Prostate gland (tissue), 2 donors: Measurements from ENCODE around the gene SUV39H1. TPM values are rescaled to one million over a fixed set of nuclear protein-coding genes. Genes with fewer than 3 reads are reported as not detected.
"Not testable (repeated sequence)": the region's sequence is repeated elsewhere in the genome, so short reads cannot be mapped to it uniquely, and the experiment has no call there.

Experiments
- DNase-seq: peaks from one replicate; pipeline ENCODE4 v3.0.0-alpha.2; 2019; ENCODE audit warnings: low spot score
- H3K27ac ChIP-seq, 2 donors: fragments of 200-600 bp; sonication (generic); 2 replicates each; pipeline ENCODE4 v1.5.1; 2017 to 2019
- H3K27me3 ChIP-seq: fragments of 200-600 bp; sonication (generic); replicated peaks from 2 replicates; pipeline ENCODE4 v1.5.1; 2019; ENCODE audit not compliant: insufficient read depth
- H3K36me3 ChIP-seq, 2 donors: fragments of 200-600 bp; sonication (generic); 1 replicate in 1 of 2; 2 replicates in 1 of 2; pipeline versions ENCODE4 v1.5.1 to v1.8.1; 2017 to 2019
- H3K4me1 ChIP-seq: fragments of 200-600 bp; sonication (generic); replicated peaks from 2 replicates; pipeline ENCODE4 v1.5.1; 2019
- H3K4me3 ChIP-seq, 2 donors: fragments of 200-600 bp; sonication (generic); 2 replicates each; pipeline ENCODE4 v1.5.1; 2017 to 2019
- H3K9me3 ChIP-seq: fragments of 200-600 bp; sonication (generic); 2 replicates; pipeline ENCODE4 v1.5.1; 2017
- CTCF ChIP-seq, 4 experiments: fragments of 200-600 bp in 2 of 4; fragments of 450-650 bp in 2 of 4; sonication (generic) in 2 of 4; IDR thresholded peaks; 1 replicate in 3 of 4; 2 replicates in 1 of 4; pipeline ENCODE4 v1.5.1; 2016 to 2019; ENCODE audit warnings: antibody characterized with exemption in 4 of 4, mild to moderate bottlenecking in 2 of 4, moderate library complexity in 2 of 4
- POLR2A ChIP-seq: fragments of 450-650 bp; IDR thresholded peaks from one replicate; pipeline ENCODE4 v1.6.1; 2016; ENCODE audit warnings: antibody characterized with exemption, mild to moderate bottlenecking
- POLR2AphosphoS5 ChIP-seq: sonication (generic); formaldehyde crosslinking; IDR thresholded peaks from one replicate; pipeline ENCODE4 v1.6.1; 2017; ENCODE audit warnings: antibody characterized with exemption
- WGBS: methylation state at CpG from one replicate; pipeline ENCODE4 v1.1.5; 2018; 5-methylcytosine and 5-hydroxymethylcytosine counted together
- intact Hi-C: fragments of 100-400 bp; cut with DNase I; formaldehyde crosslinking; loops from one replicate; pipeline ENCODE4 v1.14.2; 2022
- total RNA-seq, 2 donors: library from RNA; depleted of rRNA; stranded (reverse); fragments of >200 nt; gene quantifications; one replicate each; pipeline ENCODE4 v1.1.0, GENCODE V29; 2016

Gene SUV39H1
- total RNA-seq, 2 donors from 2014 or later: 7.4 to 9.1 TPM

- Histone ChIP-seq H3K36me3 (no peaks in the 10 kb centered on the region), H3K4me1 (no peaks in the 10 kb centered on the region), H3K27me3 (no peaks in the 10 kb centered on the region), H3K4me3 (no peak overlapping the region), H3K27ac (no peak overlapping the region), H3K9me3 (no peaks in the 10 kb centered on the region)
- intact Hi-C loops: no loop called here
- no peak for TF ChIP-seq CTCF (IDR thresholded peaks at IDR 0.05)
- TF ChIP-seq POLR2AphosphoS5: no peak
- TF ChIP-seq POLR2A: no peak
- DNase-seq: no peak
- 71% methylated on average over 10 of the region's 11 CpGs for WGBS
Observed at GRCh38 chrX:48689208-48689920, 7.2 kb upstream of the SUV39H1 start.

- H3K27me3 ChIP-seq, H3K27ac ChIP-seq, H3K4me3 ChIP-seq, DNase-seq, H3K36me3 ChIP-seq, H3K4me1 ChIP-seq, H3K9me3 ChIP-seq: not testable (repeated sequence)
- WGBS: 68% methylated on average over 5 of the region's 5 CpGs
- intact Hi-C loops: loop anchor here (10.0 kb wide), 1 partner anchor 113 kb away; the partner anchor contains the start of gene HDAC6
Observed at GRCh38 chrX:48691746-48692145, 4.8 kb upstream of the SUV39H1 start.

GRCh38 chrX:48694776-48695533, 1.6 kb upstream of the SUV39H1 start:
- H3K9me3 ChIP-seq: no peaks in the 10 kb centered on the region
- TF ChIP-seq POLR2AphosphoS5 (no peak), POLR2A (no peak), CTCF (IDR thresholded peaks at IDR 0.05) (no peak)
- H3K36me3 ChIP-seq: no peaks in the 10 kb centered on the region
- H3K27me3 ChIP-seq: no peaks in the 10 kb centered on the region
- H3K4me1 ChIP-seq: no peaks in the 10 kb centered on the region
- 32% methylated on average over 7 of the region's 15 CpGs for WGBS
- no peak for DNase-seq
- intact Hi-C loops: loop anchor here (10.0 kb wide), 1 partner anchor 110 kb away; the partner anchor contains the start of gene HDAC6
- H3K4me3 ChIP-seq: no peak overlapping the region
- H3K27ac ChIP-seq: no peak overlapping the region

GRCh38 chrX:48695534-48695896, 1.0 kb upstream of the SUV39H1 start:
- Histone ChIP-seq H3K4me3 (no peak overlapping the region), H3K36me3 (no peaks in the 10 kb centered on the region), H3K27ac (peak overlapping the region; percentile 83 to 86), H3K4me1 (no peaks in the 10 kb centered on the region), H3K9me3 (no peaks in the 10 kb centered on the region), H3K27me3 (no peaks in the 10 kb centered on the region)
- WGBS: 18% methylated on average over 12 of the region's 14 CpGs
- no peak for DNase-seq
- TF ChIP-seq CTCF (IDR thresholded peaks at IDR 0.05) (no peak), POLR2AphosphoS5 (no peak), POLR2A (no peak)
- intact Hi-C loops: loop anchor here (10.0 kb wide), 1 partner anchor 109 kb away; the partner anchor contains the start of gene HDAC6

GRCh38 chrX:48695925-48696300, 621 bp upstream of the SUV39H1 start:
- DNase-seq: no peak
- no peaks in the 10 kb centered on the region for H3K4me1 ChIP-seq
- peak overlapping the region; percentile 46 to 63 for H3K4me3 ChIP-seq
- intact Hi-C loops: loop anchor here (2.0 to 10.0 kb wide), 2 partner anchors 41 to 109 kb away; partner anchors contain the start of gene HDAC6
- H3K36me3 ChIP-seq: no peaks in the 10 kb centered on the region
- 1% methylated on average over 8 of the region's 8 CpGs for WGBS
- peak overlapping the region; percentile 83 to 86 for H3K27ac ChIP-seq
- no peaks in the 10 kb centered on the region for H3K27me3 ChIP-seq
- no peak for TF ChIP-seq POLR2A
- no peak for TF ChIP-seq POLR2AphosphoS5
- no peak for TF ChIP-seq CTCF (IDR thresholded peaks at IDR 0.05)
- no peaks in the 10 kb centered on the region for H3K9me3 ChIP-seq
